Germinal center (tissue), 1 donor: ENCODE measurements around the gene ADAM10.
"Not testable (repeated sequence)": the region's sequence is repeated elsewhere in the genome, so short reads cannot be mapped to it uniquely, and the experiment has no call there.

ENCODE experiments used
- DNase-seq: peaks from one replicate; pipeline ENCODE4 v3.0.0; 2012; ENCODE audit warnings: mixed read lengths, low spot score

ADAM10 gene

GRCh38 chr15:58749532-58750337 is at the start of gene ADAM10:
Gene ADAM10, minus strand, starts transcription at chr15:58749707. Its CDS starts 173 bp downstream, at chr15:58749534.
- DNase-seq, result peak; percentile 100

GRCh38 chr15:58797505-58797904 is 48.0 kb upstream of the ADAM10 start:
- no peak for DNase-seq

- DNase-seq, result no peak
Observed at GRCh38 chr15:58795825-58796224, 46.3 kb upstream of the ADAM10 start.

- no peak for DNase-seq
Observed at GRCh38 chr15:58793862-58794261, 44.4 kb upstream of the ADAM10 start.

GRCh38 chr15:58788056-58788710 is 38.7 kb upstream of the ADAM10 start:
- no peak for DNase-seq

GRCh38 chr15:58785355-58785754 is 35.8 kb upstream of the ADAM10 start:
- no peak for DNase-seq

- DNase-seq, result no peak
Observed at GRCh38 chr15:58779554-58779953, 30.0 kb upstream of the ADAM10 start.

- no peak for DNase-seq
Observed at GRCh38 chr15:58777107-58777506, 27.6 kb upstream of the ADAM10 start.

- no peak for DNase-seq
Observed at GRCh38 chr15:58775402-58775801, 25.9 kb upstream of the ADAM10 start.

GRCh38 chr15:58773024-58773423 is 23.5 kb upstream of the ADAM10 start:
- DNase-seq, result no peak

- peak; percentile 31 for DNase-seq
Observed at GRCh38 chr15:58771621-58772250, 22.2 kb upstream of the ADAM10 start.

- peak; percentile 94 for DNase-seq
Observed at GRCh38 chr15:58770857-58771620, 21.5 kb upstream of the ADAM10 start, which contains the start of gene MINDY2. Gene MINDY2, plus strand, starts transcription at chr15:58771302. Its CDS starts 94 bp downstream, at chr15:58771396.

GRCh38 chr15:58770519-58770856 is 21.0 kb upstream of the ADAM10 start:
- DNase-seq, result peak; percentile 63

GRCh38 chr15:58768601-58769004 is 19.1 kb upstream of the ADAM10 start:
- DNase-seq, result not testable (repeated sequence)

GRCh38 chr15:58766290-58766689 is 16.8 kb upstream of the ADAM10 start:
- no peak for DNase-seq

GRCh38 chr15:58764468-58764867 is 15.0 kb upstream of the ADAM10 start:
- DNase-seq, result no peak

- DNase-seq, result no peak
Observed at GRCh38 chr15:58762731-58763130, 13.2 kb upstream of the ADAM10 start.

- DNase-seq, result no peak
Observed at GRCh38 chr15:58762285-58762684, 12.8 kb upstream of the ADAM10 start.

- DNase-seq, result no peak
Observed at GRCh38 chr15:58761010-58761388, 11.5 kb upstream of the ADAM10 start.

- no peak for DNase-seq
Observed at GRCh38 chr15:58760385-58761009, 11.0 kb upstream of the ADAM10 start.

- no peak for DNase-seq
Observed at GRCh38 chr15:58758141-58758540, 8.6 kb upstream of the ADAM10 start.

- no peak for DNase-seq
Observed at GRCh38 chr15:58755956-58756355, 6.4 kb upstream of the ADAM10 start.
